Adrenal gland (tissue), 5 donors: ENCODE results near the gene SP7.

Experiments
- CTCF ChIP-seq, 6 experiments: fragments of 450-650 bp in 4 of 6; fragments of 200-600 bp in 2 of 6; sonication (generic) in 1 of 6; IDR thresholded peaks; 1 replicate in 5 of 6; 2 replicates in 1 of 6; pipeline versions ENCODE4 v1.5.1 to v1.8.0; 2016 to 2021; ENCODE audit warnings: antibody characterized with exemption in 6 of 6, mild to moderate bottlenecking in 2 of 6, moderate library complexity in 1 of 6
- POLR2A ChIP-seq, 2 donors: fragments of 450-650 bp; IDR thresholded peaks; one replicate each; pipeline ENCODE4 v1.6.1; 2017; ENCODE audit warnings: antibody characterized with exemption in 2 of 2, mild to moderate bottlenecking in 2 of 2, moderate library complexity in 1 of 2
- donor health status: DM: no; HTN: no; CAD: no.

DNA sequence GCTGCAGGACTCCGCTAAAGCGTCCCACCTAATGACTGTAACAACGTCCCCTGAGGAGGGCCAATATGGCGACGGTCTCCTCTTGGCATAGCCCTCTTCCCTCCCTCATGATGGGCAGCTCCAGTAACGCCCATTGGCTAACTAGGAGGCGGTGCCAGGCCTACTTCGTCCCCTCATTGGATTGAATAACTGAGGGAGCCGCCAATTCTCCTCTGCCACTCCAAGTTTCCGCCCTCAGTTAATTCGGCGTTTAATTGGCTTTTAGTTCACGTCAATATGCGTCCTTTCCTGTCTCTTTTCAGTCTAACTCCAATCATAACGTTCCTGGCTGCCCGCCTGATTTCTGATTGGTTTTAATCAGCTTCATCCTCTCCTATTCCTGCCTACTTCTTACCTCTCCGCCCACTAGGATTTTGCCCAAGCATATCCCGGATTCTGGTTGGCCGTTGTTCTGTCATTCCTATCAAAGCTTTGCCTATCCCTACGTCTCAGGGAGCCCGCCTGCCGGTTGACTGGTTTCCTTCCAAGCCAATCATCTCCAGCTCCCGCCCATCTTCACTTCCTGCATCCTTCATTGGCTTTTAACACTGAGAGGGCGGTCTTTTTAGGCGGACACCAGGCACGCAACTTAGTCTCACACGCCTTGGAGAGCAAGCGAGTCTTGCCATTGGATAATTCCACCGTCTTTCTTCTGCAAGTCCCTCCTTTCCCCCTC, 43.4 kb upstream of the SP7 start:
- TF ChIP-seq CTCF (IDR thresholded peaks at IDR 0.05) (no peak), POLR2A (IDR thresholded peaks at IDR 0.05) (peak in 1 of 2 donors; percentile 91)
